GM23338 (cell line): ENCODE measurements around the gene SFT2D2. TPM values are rescaled to one million over a fixed set of nuclear protein-coding genes. Genes with fewer than 3 reads are reported as not detected.
A peak's percentile ranks its signal among the peaks of the same experiment; 100 is the strongest.

Experiments used
- ATAC-seq: fragments of 200-7000 bp; cut with Tn5 transposase; 3 replicates; pipeline ENCODE4 v1.9.1; 2020
- DNase-seq: peaks from one replicate; pipeline ENCODE4 v3.0.0-alpha.2; 2015; ENCODE audit warnings: low spot score
- H2AFZ ChIP-seq: fragments of 200-600 bp; sonication (generic); 2 replicates; pipeline ENCODE4 v1.8.0; 2016; ENCODE audit warnings: antibody characterized with exemption, mild to moderate bottlenecking, moderate library complexity
- H3F3A ChIP-seq: fragments of 200-600 bp; sonication (generic); replicated peaks from 2 replicates; pipeline ENCODE4 v1.8.0; 2017; ENCODE audit warnings: antibody characterized with exemption, mixed run types, low read depth
- H3K27ac ChIP-seq: fragments of 200-600 bp; sonication (generic); 2 replicates; pipeline ENCODE4 v1.6.1; 2016; ENCODE audit warnings: low read depth
- H3K27me3 ChIP-seq: fragments of 200-600 bp; sonication (generic); 2 replicates; pipeline ENCODE4 v1.8.0; 2016; ENCODE audit warnings: mild to moderate bottlenecking, mixed run types, moderate library complexity; ENCODE audit not compliant: insufficient read depth
- H3K36me3 ChIP-seq: fragments of 200-600 bp; sonication (generic); 2 replicates; pipeline ENCODE4 v1.8.0; 2016; ENCODE audit warnings: mild to moderate bottlenecking; ENCODE audit not compliant: insufficient read depth
- H3K4me1 ChIP-seq: fragments of 200-600 bp; sonication (generic); 2 replicates; pipeline ENCODE4 v1.8.0; 2016; ENCODE audit warnings: mild to moderate bottlenecking, moderate library complexity; ENCODE audit not compliant: insufficient read depth
- H3K4me2 ChIP-seq: fragments of 200-600 bp; sonication (generic); 2 replicates; pipeline ENCODE4 v1.7.1; 2017; ENCODE audit warnings: mixed run types
- H3K4me3 ChIP-seq: fragments of 200-600 bp; sonication (generic); 2 replicates; pipeline ENCODE4 v1.6.1; 2016; ENCODE audit warnings: mixed run types
- H3K79me2 ChIP-seq: fragments of 200-600 bp; sonication (generic); replicated peaks from 2 replicates; pipeline ENCODE4 v1.8.0; 2017; ENCODE audit warnings: mild to moderate bottlenecking; ENCODE audit not compliant: insufficient read depth
- H3K9me2 ChIP-seq: fragments of 200-600 bp; sonication (generic); 2 replicates; pipeline ENCODE4 v1.8.0; 2017; ENCODE audit not compliant: insufficient read depth
- H4K20me1 ChIP-seq: fragments of 200-600 bp; sonication (generic); replicated peaks from 2 replicates; pipeline ENCODE4 v1.8.0; 2017; ENCODE audit warnings: mild to moderate bottlenecking; ENCODE audit not compliant: insufficient read depth
- H3K27ac Mint-ChIP-seq: 2 replicates; pipeline ENCODE4 v1.8.0; 2020; ENCODE audit warnings: inconsistent platforms, mild to moderate bottlenecking, moderate library complexity, mixed read lengths
- H3K27me3 Mint-ChIP-seq: 3 replicates; pipeline ENCODE4 v1.8.0; 2022; ENCODE audit warnings: low read depth, mild to moderate bottlenecking, moderate library complexity, mixed read lengths, inconsistent platforms; ENCODE audit not compliant: insufficient read depth, poor library complexity
- H3K36me3 Mint-ChIP-seq: 3 replicates; pipeline ENCODE4 v1.8.0; 2021; ENCODE audit warnings: low read depth, mild to moderate bottlenecking, inconsistent platforms, moderate library complexity, mixed read lengths
- H3K4me1 Mint-ChIP-seq: 3 replicates; pipeline ENCODE4 v1.8.0; 2020; ENCODE audit warnings: mild to moderate bottlenecking, inconsistent platforms, mixed read lengths
- H3K4me3 Mint-ChIP-seq: 3 replicates; pipeline ENCODE4 v1.8.0; 2021; ENCODE audit warnings: moderate library complexity, mild to moderate bottlenecking, inconsistent platforms, mixed read lengths
- H3K9me3 Mint-ChIP-seq: 3 replicates; pipeline ENCODE4 v1.8.0; 2020; ENCODE audit warnings: moderate library complexity, mild to moderate bottlenecking, inconsistent platforms, mixed read lengths
- CREB1 ChIP-seq: fragments of 250-450 bp; sonication (Bioruptor Pico); IDR thresholded peaks from 2 replicates; pipeline ENCODE4 v1.5.0; 2020; ENCODE audit warnings: low read depth, mild to moderate bottlenecking, moderate library complexity
- CTCF ChIP-seq, 2 experiments: fragments of 200-600 bp in 1 of 2; sonication (generic) in 1 of 2; conservative IDR thresholded peaks; 2 replicates each; pipeline versions ENCODE4 v1.5.1 to v1.6.1; 2016 to 2017; ENCODE audit warnings: antibody characterized with exemption in 2 of 2, low read depth in 2 of 2, mild to moderate bottlenecking in 2 of 2, moderate library complexity in 1 of 2
- ETS1 ChIP-seq: IDR thresholded peaks from 2 replicates; pipeline ENCODE4 v1.6.1; 2016; ENCODE audit warnings: antibody characterized with exemption
- EZH2 ChIP-seq: fragments of 200-600 bp; sonication (generic); IDR thresholded peaks from one replicate; pipeline ENCODE4 v1.8.0; 2017; ENCODE audit warnings: antibody characterized with exemption, mild to moderate bottlenecking, low read depth; ENCODE audit not compliant: unreplicated experiment
- EZH2phosphoT487 ChIP-seq: fragments of 200-600 bp; sonication (generic); IDR thresholded peaks from one replicate; pipeline ENCODE4 v1.8.1; 2018; ENCODE audit warnings: antibody characterized with exemption; ENCODE audit not compliant: unreplicated experiment
- JUNB ChIP-seq: IDR thresholded peaks from one replicate; pipeline ENCODE4 v1.6.1; 2016; ENCODE audit warnings: antibody characterized with exemption; ENCODE audit not compliant: unreplicated experiment
- NANOG ChIP-seq: IDR thresholded peaks from 2 replicates; pipeline ENCODE4 v1.6.1; 2016; ENCODE audit warnings: antibody characterized with exemption, borderline replicate concordance
- POLR2AphosphoS5 ChIP-seq: IDR thresholded peaks from 2 replicates; pipeline ENCODE4 v1.6.1; 2016; ENCODE audit warnings: antibody characterized with exemption, low read depth
- STAT1 ChIP-seq: IDR thresholded peaks from one replicate; pipeline ENCODE4 v1.6.1; 2016; ENCODE audit warnings: antibody characterized with exemption; ENCODE audit not compliant: unreplicated experiment
- ZNF331 ChIP-seq: fragments of 250-450 bp; sonication (Bioruptor Pico); IDR thresholded peaks from 2 replicates; pipeline ENCODE4 v1.5.0; 2020; ENCODE audit warnings: low read depth, mild to moderate bottlenecking, moderate library complexity
- ZNF462 ChIP-seq: fragments of 250-450 bp; sonication (Bioruptor Pico); IDR thresholded peaks from 2 replicates; pipeline ENCODE4 v1.5.0; 2020; ENCODE audit warnings: mild to moderate bottlenecking, moderate library complexity
- polyA plus RNA-seq: library from polyadenylated mRNA; unstranded; fragments of >200 nt; fragmentation: Nextera tagmentation; extraction: Ambion mirVana; gene quantifications from 2 replicates; pipeline ENCODE4 v1.2.1, GENCODE V29; 2016
- total RNA-seq: library from RNA; depleted of rRNA; stranded (reverse); fragments of >200 nt; shearing (Covaris generic); gene quantifications from 2 replicates; pipeline ENCODE4 v1.2.3, GENCODE V29; 2014

SFT2D2 gene
- total and polyA plus RNA-seq, 2 experiments from 2014 or later, result 7.6 to 27.2 TPM

- peaks cover 5% of the 10 kb centered on the region; the same call in 1 of the 2 replicates for H3K79me2 ChIP-seq
- DNase-seq, result no peak
- H3F3A ChIP-seq, result no peaks in the 10 kb centered on the region
- Mint-ChIP-seq H3K4me1 (peaks cover 5% of the 10 kb centered on the region), H3K4me3 (no peak overlapping the region), H3K36me3 (peaks cover 43% of the 10 kb centered on the region), H3K27me3 (no peaks in the 10 kb centered on the region), H3K27ac (0 out of 2 replicates have a peak overlapping the region, but pooled peaks have one; percentile 80), H3K9me3 (no peaks in the 10 kb centered on the region)
- H3K4me2 ChIP-seq, result no peak overlapping the region
- no peaks in the 10 kb centered on the region for H4K20me1 ChIP-seq
- H3K27ac ChIP-seq, result no peak overlapping the region
- H3K4me3 ChIP-seq, result no peak overlapping the region
- no peak overlapping the region for H2AFZ ChIP-seq
- H3K36me3 ChIP-seq, result peaks cover 13% of the 10 kb centered on the region; the same call in 1 of the 2 replicates
- no peaks in the 10 kb centered on the region for H3K27me3 ChIP-seq
- ATAC-seq, result no peak
- no peak for TF ChIP-seq ZNF331 (CRISPR knock-in tag)
- TF ChIP-seq POLR2AphosphoS5, result no peak
- no peak for TF ChIP-seq NANOG
- TF ChIP-seq EZH2, result no peak
- TF ChIP-seq CREB1 (CRISPR knock-in tag), result no peak
- no peak for TF ChIP-seq ETS1
- TF ChIP-seq JUNB, result no peak
- no peaks in the 10 kb centered on the region for H3K4me1 ChIP-seq
- H3K9me2 ChIP-seq, result no peaks in the 10 kb centered on the region
Measured at GRCh38 chr1:168243198-168243597, 17.4 kb downstream of the SFT2D2 start.

- H3K4me3 Mint-ChIP-seq, result no peak overlapping the region
- Histone ChIP-seq H3K27me3 (no peaks in the 10 kb centered on the region), H3K27ac (no peak overlapping the region), H3K36me3 (peaks cover 13% of the 10 kb centered on the region; the same call in 1 of the 2 replicates), H3K4me3 (no peak overlapping the region), H2AFZ (no peak overlapping the region), H3F3A (no peaks in the 10 kb centered on the region), H3K4me2 (no peak overlapping the region), H3K79me2 (peaks cover 9% of the 10 kb centered on the region; the same call in 1 of the 2 replicates), H3K9me2 (no peaks in the 10 kb centered on the region), H3K4me1 (no peaks in the 10 kb centered on the region), H4K20me1 (no peaks in the 10 kb centered on the region)
- ATAC-seq (no peak), DNase-seq (no peak)
- H3K27me3 Mint-ChIP-seq, result no peaks in the 10 kb centered on the region
- peaks cover 41% of the 10 kb centered on the region for H3K36me3 Mint-ChIP-seq
- peak overlapping the region; percentile 80; the same call in 1 of the 2 replicates for H3K27ac Mint-ChIP-seq
- peaks cover 5% of the 10 kb centered on the region for H3K4me1 Mint-ChIP-seq
- H3K9me3 Mint-ChIP-seq, result no peaks in the 10 kb centered on the region
- TF ChIP-seq EZH2phosphoT487 (no peak), STAT1 (no peak), JUNB (no peak), CREB1 (CRISPR knock-in tag) (no peak), POLR2AphosphoS5 (no peak), CTCF (conservative IDR thresholded peaks at IDR 0.05; ENCODE audit: low read depth in 2 of 2) (no peak), ZNF331 (CRISPR knock-in tag) (no peak), EZH2 (no peak), ZNF462 (no peak), NANOG (no peak)
Measured at GRCh38 chr1:168243636-168244212, 17.9 kb downstream of the SFT2D2 start.
